NOMO-1 treated with dmso at 0.1 percent for 144 hours (cell line): ENCODE measurements around the gene COQ10A.
"Not testable (repeated sequence)": the region's sequence is repeated elsewhere in the genome, so short reads cannot be mapped to it uniquely, and the experiment has no call there.

Experiments used
- DNase-seq: peaks from one replicate; lab custom pipeline; 2025; ENCODE audit not compliant: unreplicated experiment; lab: John Stamatoyannopoulos, UW

Gene COQ10A

GRCh38 chr12:56242986-56243385 is 23.8 kb upstream of the COQ10A start:
- DNase-seq = no peak

- DNase-seq = no peak
Observed at GRCh38 chr12:56243731-56244181, 23.0 kb upstream of the COQ10A start.

- no peak for DNase-seq
Observed at GRCh38 chr12:56244494-56244893, 22.2 kb upstream of the COQ10A start.

GRCh38 chr12:56247923-56248322 is 18.8 kb upstream of the COQ10A start:
- DNase-seq = no peak

- DNase-seq = no peak
Observed at GRCh38 chr12:56248711-56249110, 18.0 kb upstream of the COQ10A start.

GRCh38 chr12:56252649-56253048 is 14.1 kb upstream of the COQ10A start:
- no peak for DNase-seq

- no peak for DNase-seq
Observed at GRCh38 chr12:56253091-56253490, 13.7 kb upstream of the COQ10A start.

- DNase-seq = no peak
Observed at GRCh38 chr12:56255671-56256070, 11.1 kb upstream of the COQ10A start.

GRCh38 chr12:56256326-56256960 is 10.3 kb upstream of the COQ10A start:
- no peak for DNase-seq

GRCh38 chr12:56257071-56257470 is 9.7 kb upstream of the COQ10A start:
- DNase-seq = no peak

GRCh38 chr12:56257491-56258067 is 9.2 kb upstream of the COQ10A start:
- DNase-seq = no peak

GRCh38 chr12:56258068-56258819 is 8.5 kb upstream of the COQ10A start, which contains the start of gene ANKRD52:
Gene ANKRD52 (minus strand): TSS chr12:56258384. CDS start chr12:56258269, 115 bp downstream.
- DNase-seq = peak; percentile 61

GRCh38 chr12:56258820-56259183 is 7.9 kb upstream of the COQ10A start:
- DNase-seq = no peak

GRCh38 chr12:56260380-56260779 is 6.4 kb upstream of the COQ10A start:
- DNase-seq = no peak

- DNase-seq = no peak
Observed at GRCh38 chr12:56260921-56261320, 5.8 kb upstream of the COQ10A start.

- DNase-seq = no peak
Observed at GRCh38 chr12:56261503-56262232, 5.1 kb upstream of the COQ10A start.

GRCh38 chr12:56262955-56263354 is 3.8 kb upstream of the COQ10A start:
- DNase-seq = not testable (repeated sequence)

GRCh38 chr12:56266068-56266692 is 562 bp upstream of the COQ10A start:
- not testable (repeated sequence) for DNase-seq

- DNase-seq = no peak
Observed at GRCh38 chr12:56267443-56268071, 815 bp downstream of the COQ10A start.

- no peak for DNase-seq
Observed at GRCh38 chr12:56271031-56271430, 4.3 kb downstream of the COQ10A start.

GRCh38 chr12:56272468-56272867 is 5.7 kb downstream of the COQ10A start:
- not testable (repeated sequence) for DNase-seq
